ENCODE measurements around the gene PCBP2. TPM values are rescaled to one million over a fixed set of nuclear protein-coding genes. Genes with fewer than 3 reads are reported as not detected.

Gene PCBP2
- total and polyA plus RNA-seq, 2 of the 4 experiments (the other 2 are of a cell fraction): 190 to 586 TPM

- DNase-seq (no peak), ATAC-seq (ENCODE audit: low read depth) (no peak)
- Histone ChIP-seq H3K27me3 (ENCODE audit: control insufficient read depth, insufficient read depth, low read length) (no peaks in the 10 kb centered on the region), H3K4me2 (ENCODE audit: low read depth, low read length) (no peak overlapping the region), H2AFZ (replicated peaks; ENCODE audit: low read length, poor library complexity) (no peak overlapping the region), H4K20me1 (ENCODE audit: insufficient read depth, low read length) (peaks cover 82% of the 10 kb centered on the region), H2AK9ac (replicated peaks; ENCODE audit: low read depth, low read length, poor library complexity) (no peak overlapping the region), H3K14ac (replicated peaks; ENCODE audit: low read depth, low read length) (no peak overlapping the region), H3K4me3 (ENCODE audit: insufficient read depth, low read depth, low read length) (no peak overlapping the region), H3K9me3 (ENCODE audit: control insufficient read depth, insufficient read depth, low read length) (no peaks in the 10 kb centered on the region), H3K18ac (ENCODE audit: low read depth, low read length) (no peak overlapping the region), H4K8ac (ENCODE audit: low read depth in 2 of 2, low read length in 2 of 2) (no peak overlapping the region), H2BK5ac (ENCODE audit: low read depth, low read length, poor library complexity, severe bottlenecking) (no peak overlapping the region), H2BK15ac (ENCODE audit: low read depth, low read length) (no peak overlapping the region), H3K27ac (ENCODE audit: insufficient read depth, low read length) (no peak overlapping the region), H3K4ac (ENCODE audit: low read depth, low read length) (no peak overlapping the region), H3K9ac (ENCODE audit: low read depth, low read length) (no peak overlapping the region), H3K9me1 (ENCODE audit: insufficient read depth, low read length) (no peaks in the 10 kb centered on the region; the same call in 1 of the 2 replicates), H2AK5ac (ENCODE audit: low read depth, low read length) (no peak overlapping the region), H4K5ac (ENCODE audit: low read depth, low read length) (no peak overlapping the region), H3K4me1 (ENCODE audit: control insufficient read depth, insufficient read depth, low read length) (peaks cover 5% of the 10 kb centered on the region; the same call in 1 of the 2 replicates), H2BK120ac (ENCODE audit: low read depth, low read length) (no peak overlapping the region), H3K79me1 (ENCODE audit: low read depth in 1 of 2, low read length in 2 of 2) (peaks cover 40 to 73% of the 10 kb centered on the region in 2 experiments), H3K56ac (ENCODE audit: extremely low read depth, insufficient read depth, low read length) (no peak overlapping the region), H2BK20ac (ENCODE audit: low read depth, low read length) (no peak overlapping the region), H3K36me3 (ENCODE audit: control insufficient read depth, insufficient read depth, low read length) (peaks cover 84% of the 10 kb centered on the region), H4K91ac (ENCODE audit: insufficient read depth, low read depth, low read length) (no peak overlapping the region), H3K23ac (ENCODE audit: low read depth, low read length) (no peak overlapping the region)
- no peak for TF ChIP-seq POLR2A (IDR thresholded peaks at IDR 0.05; ENCODE audit: low read depth, low read length)
- TF ChIP-seq ELK1 (IDR thresholded peaks at IDR 0.05; ENCODE audit: borderline replicate concordance, low read depth, low read length): no peak
- TF ChIP-seq RAD21 (IDR thresholded peaks at IDR 0.05; ENCODE audit: low read length): no peak
- no peak for TF ChIP-seq CHD1 (IDR thresholded peaks at IDR 0.05; ENCODE audit: low read depth, low read length)
- TF ChIP-seq, protein P1, sequence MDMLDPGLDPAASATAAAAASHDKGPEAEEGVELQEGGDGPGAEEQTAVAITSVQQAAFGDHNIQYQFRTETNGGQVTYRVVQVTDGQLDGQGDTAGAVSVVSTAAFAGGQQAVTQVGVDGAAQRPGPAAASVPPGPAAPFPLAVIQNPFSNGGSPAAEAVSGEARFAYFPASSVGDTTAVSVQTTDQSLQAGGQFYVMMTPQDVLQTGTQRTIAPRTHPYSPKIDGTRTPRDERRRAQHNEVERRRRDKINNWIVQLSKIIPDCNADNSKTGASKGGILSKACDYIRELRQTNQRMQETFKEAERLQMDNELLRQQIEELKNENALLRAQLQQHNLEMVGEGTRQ (IDR thresholded peaks at IDR 0.05; ENCODE audit: low read depth, low read length): no peak
- no peak for TF ChIP-seq MAZ (IDR thresholded peaks at IDR 0.05; ENCODE audit: borderline replicate concordance, low read depth, low read length)
- TF ChIP-seq RCOR1 (IDR thresholded peaks at IDR 0.05; ENCODE audit: insufficient replicate concordance, low read length): no peak
- TF ChIP-seq MXI1 (IDR thresholded peaks at IDR 0.05; ENCODE audit: borderline replicate concordance, low read depth, low read length): no peak
- TF ChIP-seq BHLHE40 (IDR thresholded peaks at IDR 0.05; ENCODE audit: low read depth, low read length): no peak
- no peak for TF ChIP-seq MAFK (IDR thresholded peaks at IDR 0.05; ENCODE audit: low read depth, low read length)
- no peak for TF ChIP-seq CEBPB (IDR thresholded peaks at IDR 0.05; ENCODE audit: low read depth, low read length)
- TF ChIP-seq, protein P2, sequence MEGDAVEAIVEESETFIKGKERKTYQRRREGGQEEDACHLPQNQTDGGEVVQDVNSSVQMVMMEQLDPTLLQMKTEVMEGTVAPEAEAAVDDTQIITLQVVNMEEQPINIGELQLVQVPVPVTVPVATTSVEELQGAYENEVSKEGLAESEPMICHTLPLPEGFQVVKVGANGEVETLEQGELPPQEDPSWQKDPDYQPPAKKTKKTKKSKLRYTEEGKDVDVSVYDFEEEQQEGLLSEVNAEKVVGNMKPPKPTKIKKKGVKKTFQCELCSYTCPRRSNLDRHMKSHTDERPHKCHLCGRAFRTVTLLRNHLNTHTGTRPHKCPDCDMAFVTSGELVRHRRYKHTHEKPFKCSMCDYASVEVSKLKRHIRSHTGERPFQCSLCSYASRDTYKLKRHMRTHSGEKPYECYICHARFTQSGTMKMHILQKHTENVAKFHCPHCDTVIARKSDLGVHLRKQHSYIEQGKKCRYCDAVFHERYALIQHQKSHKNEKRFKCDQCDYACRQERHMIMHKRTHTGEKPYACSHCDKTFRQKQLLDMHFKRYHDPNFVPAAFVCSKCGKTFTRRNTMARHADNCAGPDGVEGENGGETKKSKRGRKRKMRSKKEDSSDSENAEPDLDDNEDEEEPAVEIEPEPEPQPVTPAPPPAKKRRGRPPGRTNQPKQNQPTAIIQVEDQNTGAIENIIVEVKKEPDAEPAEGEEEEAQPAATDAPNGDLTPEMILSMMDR (conservative IDR thresholded peaks at IDR 0.05; ENCODE audit: low read depth, low read length): no peak
- TF ChIP-seq FOS (IDR thresholded peaks at IDR 0.05; ENCODE audit: low read depth, low read length): no peak
- TF ChIP-seq RFX5 (IDR thresholded peaks at IDR 0.05; ENCODE audit: low read depth, low read length): no peak
- TF ChIP-seq NFE2L2 (IDR thresholded peaks at IDR 0.05; ENCODE audit: low read depth, low read length): no peak
- TF ChIP-seq SMC3 (IDR thresholded peaks at IDR 0.05; ENCODE audit: low read depth, low read length): no peak
- TSS peak; percentile 49 for BruUV-seq (replicated peaks)
- intact Hi-C loops (cut with micrococcal nuclease) (no loop called here), dilution Hi-C loops (cut with HindIII; ENCODE audit: low sequenced_read_pairs, unreplicated experiment) (no loop called here), in situ Hi-C loops (cut with MboI; ENCODE audit: low sequenced_read_pairs) (no loop called here)
- POLR2A ChIA-PET (ENCODE audit: unreplicated experiment): no interaction called here
- CTCF ChIA-PET: interaction anchor here (0.6 kb wide), 1 partner anchor 11 kb away, joined by 3 read pairs; no protein-coding TSS in a partner anchor
- WGBS, 2 experiments (ENCODE audit: extremely low coverage in 2 of 2, insufficient read length in 1 of 2): no CpG with 5 or more reads among the region's 1 CpG
Observed at GRCh38 chr12:53468282-53468681, 16.4 kb downstream of the PCBP2 start.

Data from IMR-90 (cell line).